ENCODE results near the gene PRKAB1.

PRKAB1 gene

GRCh38 chr12:119715268-119715620, 47.3 kb downstream of the PRKAB1 start:
- no peak for DNase-seq

- DNase-seq: no peak
These were observed 50.2 kb downstream of the PRKAB1 start for GRCh38 chr12:119718141-119718540.

- DNase-seq: no peak
These were observed 52.4 kb downstream of the PRKAB1 start for GRCh38 chr12:119720349-119720748.

DNA sequence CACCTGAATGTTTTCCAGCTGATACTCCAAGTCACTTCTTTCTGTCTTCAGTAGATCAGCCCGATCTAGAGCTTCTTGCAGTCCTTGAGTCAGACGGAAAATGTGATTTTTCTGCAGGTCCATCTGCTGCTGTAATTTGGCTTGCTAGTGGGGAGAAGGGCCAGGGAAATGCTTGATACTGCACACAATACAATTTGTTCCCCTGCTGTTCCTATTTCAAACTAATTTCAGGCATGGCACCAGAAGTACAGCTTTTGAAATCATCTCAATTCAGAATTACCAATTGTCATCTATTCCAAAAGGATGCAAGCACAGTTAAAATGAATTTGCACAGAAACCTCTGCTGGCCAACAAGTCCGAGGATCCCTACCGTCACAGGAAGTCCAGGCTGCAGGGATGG, 53.4 kb downstream of the PRKAB1 start:
- DNase-seq: no peak

- no peak for DNase-seq
These were observed 57.6 kb downstream of the PRKAB1 start for GRCh38 chr12:119725523-119725922.

DNA sequence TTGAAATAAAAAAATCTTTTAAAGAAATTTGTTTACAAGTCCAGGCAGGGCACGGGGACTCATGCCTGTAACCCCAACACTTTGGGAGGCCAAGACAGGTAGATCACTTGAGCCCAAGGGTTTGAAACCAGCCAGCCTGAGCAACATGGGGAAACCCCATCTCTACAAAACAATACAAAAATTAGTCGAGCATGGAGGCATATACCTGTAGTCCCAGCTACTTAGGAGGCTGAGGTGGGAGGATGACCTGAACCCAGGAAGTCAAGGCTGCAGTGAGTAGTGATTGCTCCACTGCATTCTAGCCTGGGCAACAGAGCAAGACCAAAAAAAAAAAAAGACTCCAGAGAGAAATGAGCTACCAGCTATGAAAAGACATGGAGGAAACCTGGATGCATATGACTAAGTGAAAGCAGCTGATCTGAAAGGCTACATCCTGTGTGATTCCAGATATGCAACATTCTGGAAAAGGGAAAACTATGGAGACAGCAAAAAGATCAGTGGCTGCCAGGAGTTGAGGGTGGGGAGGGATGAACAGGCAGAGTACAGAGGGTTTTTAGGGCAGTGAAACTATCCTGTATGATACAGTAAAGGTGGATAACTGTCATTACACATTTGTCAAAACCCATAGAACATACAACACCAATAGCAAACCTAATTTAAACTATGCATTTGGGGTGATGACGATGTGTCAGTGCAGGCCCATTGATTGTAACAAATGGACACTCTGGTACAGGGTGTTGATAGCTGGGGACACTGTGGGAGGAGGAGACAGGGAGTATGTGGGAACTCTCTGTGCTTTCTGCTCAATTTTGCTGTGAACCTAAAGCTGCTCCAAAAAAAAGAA, 59.9 kb downstream of the PRKAB1 start:
- no peak for DNase-seq

- DNase-seq: no peak
These were observed 60.5 kb downstream of the PRKAB1 start for GRCh38 chr12:119728444-119728745.

GRCh38 chr12:119729871-119730270, 61.9 kb downstream of the PRKAB1 start:
- DNase-seq: no peak

GRCh38 chr12:119730381-119730780, 62.4 kb downstream of the PRKAB1 start:
- DNase-seq: no peak

Measured in NCI-H1092 (cell line).